Choroid plexus epithelial cell (primary cell): Measurements from ENCODE around the gene LANCL1.

Experiments used
- DNase-seq: peaks from one replicate; pipeline ENCODE4 v3.0.0-alpha.2; 2010; ENCODE audit warnings: low read depth
- H3K4me3 ChIP-seq: 2 replicates; pipeline ENCODE4 v1.5.1; 2011; ENCODE audit warnings: low read depth, mild to moderate bottlenecking, control low read depth, low read length, moderate library complexity
- CTCF ChIP-seq: conservative IDR thresholded peaks from 2 replicates; pipeline ENCODE4 v1.5.1; 2011; ENCODE audit warnings: low read depth, mild to moderate bottlenecking, control low read depth, inconsistent platforms, low read length, moderate library complexity

The LANCL1 gene

GRCh38 chr2:210410542-210410941, 66.0 kb downstream of the LANCL1 start:
- no peak for DNase-seq
- no peak overlapping the region for H3K4me3 ChIP-seq
- no peak for TF ChIP-seq CTCF

GRCh38 chr2:210399440-210400041, 77.0 kb downstream of the LANCL1 start:
- no peak overlapping the region for H3K4me3 ChIP-seq
- TF ChIP-seq CTCF = peak; percentile 49
- peak; percentile 53 for DNase-seq

- DNase-seq = no peak
- no peak for TF ChIP-seq CTCF
- no peak overlapping the region for H3K4me3 ChIP-seq
Observed at GRCh38 chr2:210392469-210392881, 84.1 kb downstream of the LANCL1 start.

GRCh38 chr2:210389856-210390255, 86.7 kb downstream of the LANCL1 start:
- no peak overlapping the region for H3K4me3 ChIP-seq
- no peak for DNase-seq
- no peak for TF ChIP-seq CTCF

GRCh38 chr2:210388148-210388547, 88.4 kb downstream of the LANCL1 start:
- TF ChIP-seq CTCF = no peak
- no peak for DNase-seq
- H3K4me3 ChIP-seq = no peak overlapping the region

GRCh38 chr2:210387074-210387473, 89.5 kb downstream of the LANCL1 start:
- no peak for DNase-seq
- no peak for TF ChIP-seq CTCF
- no peak overlapping the region for H3K4me3 ChIP-seq
